SK-N-MC (cell line): Measurements from ENCODE around the gene CUX1.

Source experiments
- EZH2 ChIP-seq: fragments of 200-600 bp; sonication (generic); IDR thresholded peaks from one replicate; pipeline ENCODE4 v1.6.1; 2017; ENCODE audit warnings: antibody characterized with exemption
- FOXP2 ChIP-seq: optimal IDR thresholded peaks from 2 replicates; pipeline ENCODE3; 2011; ENCODE audit warnings: mild to moderate bottlenecking, moderate library complexity; ENCODE audit not compliant: insufficient read depth; ENCODE audit errors: extremely low read length, control extremely low read depth
- POLR2AphosphoS5 ChIP-seq: IDR thresholded peaks from 2 replicates; pipeline ENCODE4 v1.6.1; 2012; ENCODE audit warnings: mild to moderate bottlenecking, low read depth, low read length, borderline replicate concordance

DNA sequence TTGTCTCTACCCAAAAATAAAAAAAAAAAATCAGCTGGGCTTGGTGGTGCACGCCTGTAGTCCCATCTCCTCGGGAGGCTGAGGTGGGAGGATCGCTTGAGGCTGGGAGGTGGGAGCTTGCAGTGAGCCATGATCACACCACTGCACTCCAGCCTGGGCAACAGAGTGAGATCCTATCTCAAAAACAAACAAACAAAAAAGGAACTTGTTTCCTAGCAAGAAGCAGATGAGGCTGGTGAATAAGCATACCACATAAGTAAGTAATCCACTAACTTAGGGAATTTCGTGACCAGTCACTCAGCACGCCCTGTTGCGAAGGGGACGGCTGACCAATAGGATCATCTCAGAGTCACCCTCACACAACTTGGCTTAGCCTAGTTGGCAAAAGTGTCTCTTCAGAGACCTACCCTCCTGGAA, 64.6 kb downstream of the CUX1 start:
- TF ChIP-seq EZH2 (no peak), POLR2AphosphoS5 (no peak), FOXP2 (no peak)
